HG02623 (cell line): ENCODE data around the gene CELF6.

Experiments used
- ATAC-seq: cut with Tn5 transposase; IDR thresholded peaks from one replicate; pipeline ENCODE4 v1.9.1; 2021; ENCODE audit warnings: moderate library complexity; ENCODE audit not compliant: unreplicated experiment

CELF6 gene

DNA sequence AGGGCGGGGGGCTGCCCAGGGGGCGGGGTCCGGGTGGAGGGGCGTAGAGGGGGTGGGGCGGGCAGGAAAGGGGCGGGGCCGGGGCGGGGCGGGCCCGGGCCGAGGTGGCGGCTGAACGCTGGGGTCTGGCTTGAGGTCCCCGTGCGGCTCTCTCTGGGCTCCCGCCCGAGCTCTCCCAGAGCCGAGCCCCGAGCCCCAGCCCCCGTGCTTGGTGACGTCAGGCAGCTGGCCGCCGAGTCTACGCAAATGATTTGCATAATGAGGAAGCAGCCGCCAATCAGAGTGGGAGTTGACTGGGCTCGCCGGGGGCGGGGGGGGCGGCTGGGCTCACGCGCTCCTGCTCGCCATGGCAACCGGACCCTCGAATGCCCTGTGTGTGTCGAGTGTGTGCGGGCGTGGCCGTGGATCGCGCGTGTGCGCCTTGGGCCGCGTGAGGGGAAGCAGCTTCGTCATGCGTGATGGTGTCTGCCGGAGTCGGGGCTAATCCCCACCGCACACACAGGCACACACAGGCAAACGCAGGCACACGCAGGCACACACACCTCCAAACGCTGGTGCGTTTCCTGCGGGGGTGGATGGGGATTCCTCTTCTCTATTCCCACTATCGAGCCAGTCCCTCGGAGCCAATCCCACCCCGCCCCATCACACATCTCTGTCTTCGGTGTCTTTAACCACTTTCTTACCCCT is at the start of gene CELF6:
Gene CELF6 (minus strand): TSS at position 173 of the 687 bp plus-strand sequence. CDS start 283 bp downstream, outside the sequence.
- ATAC-seq = peak; percentile 44

DNA sequence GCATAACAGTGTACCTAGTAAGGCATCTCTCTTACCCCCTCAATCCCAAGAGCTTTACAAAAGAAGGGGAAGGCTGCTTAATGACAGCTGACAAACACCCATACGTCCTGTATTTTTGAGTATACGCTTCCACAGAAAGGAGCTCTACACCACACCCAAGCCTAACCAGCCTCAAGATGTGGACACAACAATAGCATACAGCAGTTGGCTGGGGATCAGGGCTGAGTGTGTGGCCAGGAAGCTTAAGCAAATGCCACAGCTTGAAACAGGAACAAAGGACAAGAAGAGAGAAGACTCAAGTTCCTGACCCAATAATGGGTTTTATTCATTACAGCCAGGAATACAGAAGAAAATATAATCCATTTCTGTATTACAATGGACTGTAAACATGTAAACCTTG is 48.9 kb upstream of the CELF6 start:
- ATAC-seq = no peak

DNA sequence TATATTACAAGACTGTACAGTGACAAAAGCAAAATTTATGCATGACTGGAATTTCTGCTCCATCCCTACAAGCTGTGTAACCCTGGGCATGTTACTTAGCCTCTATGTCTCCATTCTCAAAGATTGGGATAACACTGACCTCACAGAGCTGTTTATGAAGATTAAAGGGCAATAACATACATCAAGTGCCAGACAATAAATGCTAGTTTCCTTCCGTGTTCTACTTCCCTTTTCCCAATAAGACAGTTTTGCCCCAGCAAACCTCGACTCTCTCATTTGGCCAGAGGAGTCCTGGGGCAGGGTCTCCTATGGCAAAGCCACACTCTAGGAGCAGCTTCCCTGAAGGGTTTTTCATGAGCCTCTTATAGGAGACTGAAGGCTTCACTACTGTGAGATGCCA is 48.4 kb upstream of the CELF6 start:
- no peak for ATAC-seq

DNA sequence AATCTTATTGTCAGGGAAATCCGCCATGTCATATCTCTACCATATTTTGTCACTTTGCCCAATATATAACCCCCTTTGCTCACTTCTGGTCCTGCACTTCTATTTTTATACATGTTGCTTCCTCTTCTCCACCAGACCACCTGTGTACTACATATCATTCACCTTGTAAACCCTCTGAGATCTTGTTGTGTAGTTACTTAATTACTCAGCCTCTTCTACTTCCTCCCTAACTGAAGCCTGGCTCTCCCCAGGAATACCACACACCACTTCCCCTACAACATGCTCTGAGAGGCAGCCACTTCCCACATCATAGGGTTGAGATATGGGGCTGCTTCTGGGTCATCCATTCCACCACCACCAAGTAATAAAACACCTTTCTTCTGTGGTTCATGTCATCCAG is 45.9 kb upstream of the CELF6 start:
- peak; percentile 81 for ATAC-seq

DNA sequence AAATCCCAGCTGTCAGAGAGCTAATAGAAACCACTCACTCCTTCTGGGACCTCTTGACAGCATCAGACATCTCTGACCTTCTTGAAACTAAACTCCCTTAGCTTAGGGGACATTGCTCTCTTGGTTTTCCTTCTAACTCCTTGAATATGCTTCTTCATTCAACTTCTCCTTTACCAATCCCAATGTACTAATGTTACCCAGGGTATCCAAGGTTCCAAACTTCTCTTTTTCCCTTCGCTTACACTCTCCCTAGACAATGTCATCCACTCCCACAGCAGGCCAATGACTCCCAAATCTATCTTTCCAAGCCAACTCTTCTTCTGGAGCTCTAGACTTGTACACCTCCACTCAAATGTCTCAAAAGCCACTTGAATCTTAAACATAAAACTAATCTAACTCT is 41.2 kb upstream of the CELF6 start:
- ATAC-seq = no peak

DNA sequence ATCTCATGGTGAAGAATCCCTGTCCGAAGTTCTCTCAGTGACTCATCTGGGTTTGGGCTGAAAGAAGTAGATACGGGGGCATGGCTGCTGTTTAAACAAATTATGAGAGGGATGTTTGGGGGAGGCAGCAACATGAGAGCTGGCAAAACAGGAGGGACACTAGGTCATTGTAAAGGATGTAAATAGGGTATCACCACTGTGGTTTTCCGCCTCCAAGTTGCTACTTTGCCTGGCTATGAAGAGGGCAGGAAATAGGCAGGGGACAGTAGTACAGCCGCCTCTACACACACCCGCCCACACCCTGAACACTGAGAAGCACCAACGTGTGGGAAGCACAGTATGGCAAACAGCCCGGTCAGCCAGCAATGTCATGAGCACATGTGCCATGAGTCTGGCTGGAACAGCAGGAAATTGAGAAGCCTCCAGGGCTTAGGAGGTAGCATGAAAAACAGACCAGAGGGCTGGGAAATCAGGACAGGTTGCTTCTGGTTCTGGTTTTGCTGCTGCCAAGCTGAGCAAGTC is 38.8 kb upstream of the CELF6 start:
- no peak for ATAC-seq

DNA sequence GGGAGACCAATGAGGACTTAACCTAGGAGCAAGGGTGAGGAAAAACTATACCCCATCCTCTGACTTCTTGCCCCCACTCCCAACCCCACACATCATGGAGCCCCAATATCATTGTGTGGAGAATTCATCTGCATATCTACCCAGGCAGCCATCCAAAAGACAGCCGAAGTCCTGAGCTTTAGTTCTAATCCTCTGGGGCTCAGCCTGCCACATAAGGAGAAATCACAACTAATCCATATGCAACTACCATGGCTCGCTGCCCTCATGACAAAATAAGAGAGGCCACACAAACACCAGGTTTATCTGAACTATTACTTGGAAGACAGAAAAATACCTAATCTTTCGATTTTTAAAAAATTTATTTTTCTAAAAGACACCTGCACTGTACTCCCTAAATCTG is 38.2 kb upstream of the CELF6 start:
- no peak for ATAC-seq

DNA sequence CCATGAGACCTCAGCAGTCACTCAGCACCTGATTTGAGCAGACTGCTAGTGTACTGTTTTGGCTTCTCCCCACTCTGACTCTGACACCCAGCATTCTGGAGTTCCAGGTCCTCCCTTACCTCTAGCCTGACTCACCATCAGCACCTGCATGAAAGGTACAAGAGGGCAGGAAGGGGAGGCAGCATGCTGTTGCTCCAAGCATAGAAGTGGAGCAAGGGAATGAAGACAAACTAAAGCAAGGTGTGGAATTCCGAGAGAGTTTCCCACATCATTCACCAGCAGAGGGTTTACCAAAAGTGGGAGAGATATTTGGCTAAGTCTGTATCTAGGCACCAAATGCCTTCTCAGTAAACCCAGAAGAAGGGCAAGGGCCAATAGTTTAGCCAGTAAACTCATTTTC is 34.5 kb upstream of the CELF6 start:
- no peak for ATAC-seq

DNA sequence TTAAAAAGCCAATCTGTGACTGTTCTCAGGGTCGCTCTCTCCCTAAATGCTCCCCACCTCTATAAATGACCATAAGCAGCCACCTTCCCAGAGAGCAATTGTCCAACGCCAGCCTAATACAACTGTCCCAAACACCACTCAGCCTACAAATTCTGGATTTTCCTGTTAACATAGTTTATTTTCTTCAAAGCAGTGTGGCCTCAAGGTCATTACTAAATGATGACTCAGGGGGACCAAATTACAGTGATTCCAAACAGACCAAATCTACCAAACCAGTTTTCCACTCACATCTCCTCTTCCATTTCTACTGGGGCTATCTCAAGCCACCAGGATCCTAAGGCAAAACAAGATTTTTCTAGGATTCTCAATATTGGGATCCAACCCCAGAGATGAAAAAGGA is 33.3 kb upstream of the CELF6 start:
- no peak for ATAC-seq

DNA sequence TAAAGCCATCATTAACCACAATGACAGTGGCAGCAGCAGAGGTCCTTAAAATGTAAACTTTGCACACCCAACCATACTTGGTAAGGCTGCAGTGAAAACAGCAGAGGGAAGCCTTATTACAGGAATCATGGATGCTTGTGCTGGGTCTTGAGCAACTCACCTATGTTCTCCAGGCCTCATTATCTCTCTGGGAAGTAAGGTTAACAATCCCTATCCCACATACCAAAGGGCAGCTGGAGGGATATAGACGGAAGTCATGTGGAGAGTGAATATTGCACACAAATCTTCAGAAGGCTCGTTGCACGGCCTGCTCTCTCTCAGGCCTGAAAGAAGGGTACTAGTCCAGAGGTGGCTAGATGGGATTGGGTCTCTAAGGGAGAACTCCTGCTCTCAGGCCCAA is 25.8 kb upstream of the CELF6 start:
- ATAC-seq = no peak

DNA sequence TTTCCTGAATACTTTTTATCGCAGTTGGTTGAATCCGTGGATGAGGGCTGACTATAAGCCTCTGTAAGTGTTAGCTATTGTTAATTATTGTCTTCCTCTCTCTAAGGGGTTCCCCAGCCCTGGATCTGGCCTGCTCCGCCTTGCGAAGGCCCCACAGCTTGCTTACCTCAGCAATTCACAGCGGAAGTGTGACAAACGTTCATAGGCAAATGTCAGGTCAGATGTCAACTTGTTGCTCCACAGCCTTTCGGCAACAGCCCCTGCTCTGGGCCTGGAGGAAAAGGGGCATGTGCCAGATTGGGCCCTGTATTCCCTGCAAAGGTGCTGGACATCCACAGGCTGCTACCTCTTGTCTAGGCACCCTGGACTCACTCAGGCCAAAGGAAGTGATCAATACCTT is 25.3 kb upstream of the CELF6 start:
- ATAC-seq = no peak

DNA sequence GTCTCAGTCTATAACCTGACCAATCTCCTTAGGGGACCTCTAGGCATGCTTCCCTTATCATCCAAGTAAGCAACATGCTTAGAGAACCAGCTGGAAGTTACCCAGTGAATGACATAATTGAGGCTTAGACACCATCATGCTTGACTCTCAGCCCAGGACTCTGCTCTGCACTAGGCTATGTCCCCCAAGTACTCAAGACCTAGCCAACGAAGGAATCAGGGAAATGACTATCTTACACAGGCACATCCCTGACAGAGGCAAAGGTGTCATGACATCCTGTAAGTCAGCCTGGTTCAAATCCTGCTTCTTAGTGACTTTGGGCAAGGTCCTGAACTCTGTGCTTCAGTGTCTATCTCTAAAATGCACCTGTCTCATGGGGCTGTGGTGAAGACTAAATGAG is 24.6 kb upstream of the CELF6 start:
- no peak for ATAC-seq

DNA sequence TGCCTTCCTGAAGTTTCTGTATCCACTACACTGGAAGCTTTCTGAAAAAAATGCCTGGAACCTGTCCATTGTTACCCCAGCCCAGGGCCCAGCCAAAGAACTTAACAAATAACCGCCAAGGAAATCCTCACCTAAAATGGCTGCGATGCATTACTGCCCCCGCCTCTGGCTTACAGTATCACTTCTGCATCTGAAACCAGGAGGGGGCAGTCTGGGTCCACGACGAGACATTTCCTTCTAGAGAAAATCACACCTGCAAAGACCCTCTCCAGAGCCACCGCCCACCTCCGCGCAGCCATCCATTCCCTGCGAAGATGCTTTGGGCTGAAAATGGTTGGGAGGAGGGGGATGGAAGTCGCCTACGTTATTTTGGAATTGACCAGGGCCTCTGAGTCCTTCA is 22.4 kb upstream of the CELF6 start:
- no peak for ATAC-seq

DNA sequence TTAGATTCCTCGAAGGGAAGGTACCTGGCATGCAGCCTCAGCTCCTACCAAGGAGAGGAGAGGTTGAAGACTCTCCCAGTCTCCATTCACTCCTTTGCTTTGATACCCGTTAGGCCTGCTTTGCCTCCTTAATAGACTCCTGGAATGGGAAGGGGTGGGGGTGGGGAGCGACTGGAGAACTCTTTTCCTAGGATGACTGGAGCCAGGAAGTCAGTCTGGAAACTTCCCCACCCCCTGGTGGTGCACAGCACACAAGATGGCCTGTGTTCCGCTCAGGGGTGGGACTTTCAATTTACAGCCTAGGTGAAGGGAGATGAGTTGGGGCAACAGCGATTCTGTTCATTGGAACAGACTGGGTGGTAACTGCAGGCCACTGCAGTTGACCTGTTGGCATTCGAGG is 21.4 kb upstream of the CELF6 start:
- no peak for ATAC-seq

DNA sequence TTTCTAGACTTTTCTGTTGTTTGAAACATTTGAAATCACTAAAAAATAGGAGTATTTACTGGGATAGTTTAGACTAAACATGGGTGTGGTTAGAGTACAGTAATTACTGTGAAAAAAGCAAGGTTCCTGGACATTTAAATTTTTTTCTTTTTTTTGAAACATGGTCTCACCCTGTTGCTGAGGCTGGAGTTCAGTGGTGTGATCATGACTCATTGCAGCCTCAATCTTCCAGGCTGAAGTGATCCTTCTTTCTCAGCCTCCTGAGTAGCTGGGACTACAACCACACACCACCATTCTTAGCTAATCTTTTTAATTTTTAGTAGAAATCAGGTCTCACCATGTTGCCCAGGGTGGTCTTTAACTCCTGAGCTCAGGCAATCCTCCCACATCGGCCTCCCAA is 20.4 kb upstream of the CELF6 start:
- no peak for ATAC-seq

DNA sequence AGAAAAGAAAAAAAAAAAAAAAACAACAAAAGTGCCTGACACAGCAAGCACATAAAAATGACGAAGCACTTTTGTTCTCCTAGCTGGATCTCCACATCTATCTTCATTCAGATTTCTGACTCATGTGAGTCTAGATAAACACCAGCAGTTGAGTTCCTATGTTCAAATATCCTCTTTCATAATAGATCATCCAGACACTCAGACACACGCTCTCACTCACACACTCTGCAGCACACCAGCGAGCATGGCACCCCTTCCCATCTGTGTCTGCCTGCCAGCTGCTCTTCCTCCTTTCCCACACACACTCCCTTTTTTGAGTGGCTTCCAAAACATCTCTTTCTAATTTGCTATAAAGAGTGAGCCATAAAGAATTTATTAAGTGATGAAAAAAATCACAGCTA is 19.8 kb upstream of the CELF6 start:
- ATAC-seq = no peak

DNA sequence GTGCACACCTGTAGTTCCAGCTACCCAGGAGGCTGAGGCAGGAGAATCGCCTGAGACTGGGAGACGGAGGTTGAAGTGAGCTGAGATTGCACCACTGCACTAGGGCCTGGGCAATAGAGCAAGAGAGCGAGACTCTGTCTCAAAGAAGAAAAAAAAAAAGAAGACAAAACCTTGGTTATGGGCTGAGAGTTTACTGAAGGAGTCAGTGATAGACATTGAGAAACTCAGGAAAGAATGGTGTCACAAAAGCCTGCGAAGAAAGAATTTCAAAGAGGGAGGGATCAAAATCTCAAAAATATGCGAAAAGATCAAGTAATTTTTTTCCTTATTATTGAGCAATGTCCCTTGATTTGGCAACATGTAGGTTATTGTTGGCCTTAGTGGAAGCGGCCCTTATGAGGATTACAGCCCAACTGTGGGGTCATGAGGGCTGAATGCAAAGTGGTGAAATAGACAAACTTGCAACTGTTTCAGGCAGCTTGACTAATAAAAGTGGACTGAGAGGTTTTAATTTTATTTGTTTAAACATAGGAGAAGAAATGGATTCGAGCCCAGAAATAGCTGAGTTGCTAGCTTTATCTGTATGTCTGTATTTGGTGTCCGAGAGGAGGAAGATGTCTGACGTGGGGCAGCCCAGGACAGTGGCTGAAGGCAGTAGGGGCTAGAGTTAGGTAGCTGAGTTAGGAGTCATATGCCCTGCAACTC is 18.8 kb upstream of the CELF6 start:
- no peak for ATAC-seq

DNA sequence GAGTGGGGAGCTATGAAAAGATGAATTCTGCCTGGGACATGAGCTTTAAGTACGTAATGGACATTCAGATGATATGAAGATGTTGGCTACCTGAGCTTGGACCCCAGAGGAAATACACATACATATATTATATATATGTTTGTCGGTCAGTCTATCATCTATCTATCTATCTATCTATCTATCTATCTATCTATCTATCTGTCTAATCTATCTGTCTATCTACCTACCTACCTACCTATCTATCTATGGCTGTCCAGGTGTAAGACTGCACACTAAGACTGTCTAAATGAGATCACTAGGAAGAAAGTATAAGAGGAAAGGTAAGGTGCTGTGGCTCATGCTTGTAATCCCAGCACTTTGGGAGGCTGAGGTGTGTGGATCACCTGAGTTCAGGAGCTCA is 18.2 kb upstream of the CELF6 start:
- no peak for ATAC-seq

DNA sequence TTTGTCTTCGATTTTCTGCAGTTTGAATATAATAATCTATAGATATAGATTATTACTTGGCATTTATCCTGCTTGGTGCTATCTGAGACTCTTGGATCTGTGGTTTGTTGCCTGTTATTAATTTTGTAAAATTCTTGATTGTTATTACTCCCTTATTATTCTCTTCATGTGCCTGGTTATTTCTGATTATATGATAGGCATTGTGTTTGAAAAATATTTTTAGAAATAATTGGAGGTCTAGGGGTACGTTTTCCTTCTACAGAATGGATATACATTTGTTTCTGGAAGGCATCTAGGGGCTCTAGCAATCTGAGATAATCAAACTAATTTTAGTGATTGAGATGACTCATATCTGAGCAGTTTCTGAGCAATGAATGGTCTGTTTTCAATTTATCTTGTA is 14.9 kb upstream of the CELF6 start:
- ATAC-seq = no peak

DNA sequence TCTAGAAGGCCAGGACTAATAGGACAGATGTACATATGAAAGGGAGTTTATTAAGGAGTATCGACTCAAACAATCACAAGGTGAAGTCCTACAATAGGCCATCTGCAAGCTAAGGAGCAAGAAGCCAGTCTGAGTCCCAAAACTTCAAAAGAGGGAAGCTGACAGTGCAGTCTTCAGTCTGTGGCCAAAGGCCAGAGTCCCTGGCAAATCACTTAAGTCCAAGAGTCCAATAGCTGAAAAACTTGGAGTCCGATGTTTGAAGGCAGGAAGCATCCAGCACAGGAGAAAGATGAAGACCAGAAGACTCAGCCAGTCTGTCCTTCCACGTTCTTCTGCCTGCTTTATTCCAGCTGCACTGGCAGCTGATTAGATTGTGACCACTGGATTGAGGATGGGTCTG is 11.1 kb upstream of the CELF6 start:
- ATAC-seq = no peak

DNA sequence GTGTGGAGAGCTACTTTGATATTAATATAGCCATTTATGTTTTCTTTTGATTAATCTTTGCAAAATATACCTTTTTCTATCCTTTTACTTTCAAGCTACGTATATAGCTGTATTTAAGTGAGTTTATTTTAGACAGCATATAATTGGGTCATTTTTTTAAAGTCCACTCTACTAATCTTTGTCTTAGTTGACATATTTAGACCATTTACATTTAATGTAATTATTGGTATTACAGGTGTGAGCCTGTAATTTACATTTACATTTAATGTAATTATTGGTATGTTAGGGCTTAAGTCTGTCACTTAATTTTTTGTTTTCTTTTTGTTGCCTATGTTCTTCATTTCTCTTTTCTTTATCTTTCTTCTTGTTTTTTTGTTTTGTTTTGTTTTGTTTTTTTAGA is 3.8 kb upstream of the CELF6 start:
- ATAC-seq = no peak

DNA sequence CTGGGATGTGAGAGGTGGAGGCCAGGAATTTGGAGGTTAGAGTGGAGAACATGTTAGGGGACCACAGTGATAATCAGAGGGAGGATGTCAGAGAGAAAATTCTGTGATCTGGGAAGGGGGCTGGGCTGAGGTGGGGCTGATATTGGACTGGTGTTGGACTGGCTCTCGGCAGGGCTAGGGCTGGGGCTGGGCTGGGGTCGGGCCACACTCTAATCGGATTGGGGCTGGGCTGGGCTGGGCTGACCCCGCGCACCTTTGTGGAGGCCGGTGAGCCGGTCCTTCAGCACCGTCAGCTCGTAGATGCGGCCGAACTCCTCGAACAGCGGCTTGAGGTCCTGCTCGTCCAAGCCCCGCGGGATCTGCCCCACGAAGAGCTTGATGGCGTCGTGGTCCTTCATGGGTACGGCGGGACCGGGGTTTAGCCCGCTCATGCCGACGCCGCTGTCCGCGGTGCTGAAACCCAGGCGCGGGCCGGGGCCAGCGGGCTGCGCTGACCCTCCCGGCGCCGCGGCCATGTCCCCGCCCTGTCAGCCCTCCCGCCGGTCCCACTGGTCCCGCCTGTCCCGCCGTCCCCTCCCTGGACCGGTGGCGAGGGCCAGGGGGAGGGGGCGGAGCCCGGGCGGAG is 485 bp downstream of the CELF6 start:
- no peak for ATAC-seq
